HG03521 (cell line): ENCODE results near the gene CYP4X1.
"Not testable (repeated sequence)": the region's sequence is repeated elsewhere in the genome, so short reads cannot be mapped to it uniquely, and the experiment has no call there.

ENCODE experiments used
- ATAC-seq: cut with Tn5 transposase; IDR thresholded peaks from one replicate; pipeline ENCODE4 v1.9.1; 2021; ENCODE audit warnings: mild to moderate bottlenecking, moderate library complexity; ENCODE audit not compliant: unreplicated experiment

The CYP4X1 gene

GRCh38 chr1:47069080-47069479 is 45.6 kb downstream of the CYP4X1 start:
- not testable (repeated sequence) for ATAC-seq

DNA sequence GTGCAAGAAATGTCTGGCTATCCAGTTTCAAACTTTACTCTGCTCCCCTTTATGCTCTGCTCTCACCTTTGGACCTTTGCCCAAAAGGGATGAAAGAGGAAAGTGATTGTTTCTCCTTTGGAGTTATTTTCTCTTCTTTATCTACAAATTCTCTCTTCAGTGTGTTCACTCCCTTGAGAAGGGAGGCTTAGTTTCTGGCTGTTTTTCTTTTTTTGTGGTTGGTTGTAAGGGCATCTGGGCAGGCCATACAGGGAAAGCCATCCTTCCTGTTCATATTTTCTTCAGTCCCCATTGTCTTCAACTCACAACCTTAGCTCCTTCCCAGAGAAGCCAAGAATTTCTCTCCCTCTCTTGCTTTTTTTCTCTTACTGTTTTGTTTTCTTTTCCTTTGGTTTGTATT is 46.0 kb downstream of the CYP4X1 start:
- not testable (repeated sequence) for ATAC-seq

GRCh38 chr1:47089356-47089755 is 65.9 kb downstream of the CYP4X1 start:
- ATAC-seq, result not testable (repeated sequence)

GRCh38 chr1:47091476-47091875 is 68.0 kb downstream of the CYP4X1 start:
- ATAC-seq, result not testable (repeated sequence)
